ENCODE results near the gene PACRG.

DNA sequence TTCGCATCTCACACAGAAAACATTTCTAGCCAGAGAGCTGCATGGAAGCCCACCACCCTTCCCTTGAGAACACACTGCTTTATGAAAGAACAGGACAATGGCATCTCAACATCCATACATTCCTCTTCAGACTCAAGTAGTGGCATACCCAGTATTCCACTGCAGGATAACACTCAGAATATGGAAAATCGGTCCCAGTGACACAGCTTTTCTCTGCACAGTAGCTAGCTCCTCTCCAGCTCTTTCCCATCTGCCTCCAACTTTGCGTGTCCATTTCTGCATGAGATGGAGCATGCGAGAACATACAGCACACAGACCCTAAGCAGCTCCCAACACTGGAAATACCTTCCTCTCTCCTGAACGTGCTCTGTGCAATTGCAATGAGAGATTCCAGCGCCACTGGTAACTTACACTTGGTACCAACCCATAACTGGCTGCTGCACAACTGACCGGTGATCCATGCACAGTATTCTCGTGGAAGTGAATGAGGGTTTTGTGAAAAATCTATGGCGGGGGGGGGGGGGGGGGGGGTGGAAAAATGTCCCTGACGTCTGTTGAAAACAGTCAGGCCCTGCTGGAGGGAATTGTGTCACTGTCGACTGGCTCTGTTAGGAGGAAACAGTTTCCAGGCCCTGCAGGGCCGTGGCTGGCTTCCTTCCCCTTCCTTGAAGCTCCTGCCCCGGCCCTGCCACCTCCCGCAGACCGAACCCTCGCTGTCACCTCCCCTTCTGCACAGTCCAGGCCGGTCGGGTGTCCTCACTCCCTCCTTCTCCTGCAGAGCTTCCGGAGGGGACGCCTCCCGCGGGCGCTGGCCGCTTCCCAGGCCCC lies 420.9 kb downstream of the PACRG start:
- TF ChIP-seq, protein P1, sequence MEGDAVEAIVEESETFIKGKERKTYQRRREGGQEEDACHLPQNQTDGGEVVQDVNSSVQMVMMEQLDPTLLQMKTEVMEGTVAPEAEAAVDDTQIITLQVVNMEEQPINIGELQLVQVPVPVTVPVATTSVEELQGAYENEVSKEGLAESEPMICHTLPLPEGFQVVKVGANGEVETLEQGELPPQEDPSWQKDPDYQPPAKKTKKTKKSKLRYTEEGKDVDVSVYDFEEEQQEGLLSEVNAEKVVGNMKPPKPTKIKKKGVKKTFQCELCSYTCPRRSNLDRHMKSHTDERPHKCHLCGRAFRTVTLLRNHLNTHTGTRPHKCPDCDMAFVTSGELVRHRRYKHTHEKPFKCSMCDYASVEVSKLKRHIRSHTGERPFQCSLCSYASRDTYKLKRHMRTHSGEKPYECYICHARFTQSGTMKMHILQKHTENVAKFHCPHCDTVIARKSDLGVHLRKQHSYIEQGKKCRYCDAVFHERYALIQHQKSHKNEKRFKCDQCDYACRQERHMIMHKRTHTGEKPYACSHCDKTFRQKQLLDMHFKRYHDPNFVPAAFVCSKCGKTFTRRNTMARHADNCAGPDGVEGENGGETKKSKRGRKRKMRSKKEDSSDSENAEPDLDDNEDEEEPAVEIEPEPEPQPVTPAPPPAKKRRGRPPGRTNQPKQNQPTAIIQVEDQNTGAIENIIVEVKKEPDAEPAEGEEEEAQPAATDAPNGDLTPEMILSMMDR (IDR thresholded peaks at IDR 0.05 in 4 of 5, conservative IDR thresholded peaks at IDR 0.05 in 1 of 5): no peak
- no peak for TF ChIP-seq POLR2A (IDR thresholded peaks at IDR 0.05)

Data from gastrocnemius medialis (tissue), 4 donors.